NCI-H2081 treated with DMSO at 0.1 percent for 48 hours (cell line): ENCODE data around the gene SCML2.
A peak's percentile ranks its signal among the peaks of the same experiment; 100 is the strongest.
"Not testable (repeated sequence)": the region's sequence is repeated elsewhere in the genome, so short reads cannot be mapped to it uniquely, and the experiment has no call there.

ENCODE experiments used
- DNase-seq: peaks from one replicate; lab custom pipeline; 2025; lab: John Stamatoyannopoulos, UW

The SCML2 gene

DNA sequence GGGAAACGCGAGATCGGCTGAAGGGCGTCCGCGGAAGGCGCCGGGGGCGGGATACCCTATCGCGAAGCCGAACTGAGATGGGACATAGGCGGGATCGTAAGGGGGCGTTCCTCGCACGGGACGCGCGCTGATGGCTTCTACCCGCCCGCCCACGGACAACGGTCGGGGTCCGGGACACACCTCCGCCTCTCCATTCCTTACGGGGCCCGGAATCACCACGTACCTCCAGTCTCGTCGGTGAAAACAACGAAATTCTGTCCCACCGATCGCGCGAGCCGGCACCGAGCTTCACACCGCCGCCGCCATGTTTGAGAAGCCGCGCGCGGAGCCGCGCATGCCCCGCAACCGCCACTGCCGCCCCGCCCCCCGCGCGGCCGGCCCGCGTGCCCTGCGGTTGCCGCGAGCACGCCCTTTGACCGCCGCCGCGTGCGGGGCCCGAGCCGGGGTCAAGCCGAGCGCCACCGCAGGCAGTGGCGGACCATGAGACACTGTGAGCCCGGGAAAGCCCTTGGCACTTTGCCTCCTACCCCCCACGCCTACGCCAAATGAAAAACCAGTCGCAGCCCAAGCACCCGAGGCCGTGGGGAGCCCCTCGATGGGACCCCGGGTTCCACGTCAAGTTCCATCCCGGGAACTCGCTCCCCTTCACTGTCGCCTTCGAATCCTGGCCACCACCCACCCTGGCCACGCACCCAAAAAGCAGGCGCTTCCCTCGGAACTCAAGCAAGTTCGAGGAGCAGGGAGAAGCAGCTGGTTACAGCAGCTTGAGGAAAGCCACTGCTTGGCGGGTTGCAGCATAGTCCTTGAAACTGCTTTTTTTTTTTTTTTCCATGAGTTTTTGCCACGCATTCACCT lies at the start of gene SCML2:
TSS of gene SCML2 (minus strand) at position 320 of the 855 bp plus-strand sequence. CDS start 20,617 bp downstream, outside the sequence.
- no peak for DNase-seq

DNA sequence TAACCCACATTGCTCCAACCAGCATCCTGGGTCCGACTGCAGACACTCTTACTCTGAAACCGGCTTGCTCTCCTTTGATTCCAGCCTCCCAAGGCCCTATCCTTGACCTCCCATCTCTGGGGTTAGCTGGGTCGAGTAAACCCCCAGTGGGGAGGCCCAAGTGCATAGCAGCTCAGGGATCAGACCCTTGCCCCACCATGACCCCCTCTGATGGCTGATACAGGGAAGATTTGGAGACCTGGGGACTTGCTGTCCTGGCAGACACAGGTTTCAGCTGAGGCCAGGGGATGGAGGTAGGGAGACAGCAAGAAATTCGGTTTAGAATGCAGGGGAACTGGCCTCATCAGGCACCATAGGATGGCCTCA lies 47.3 kb upstream of the SCML2 start:
- no peak for DNase-seq

DNA sequence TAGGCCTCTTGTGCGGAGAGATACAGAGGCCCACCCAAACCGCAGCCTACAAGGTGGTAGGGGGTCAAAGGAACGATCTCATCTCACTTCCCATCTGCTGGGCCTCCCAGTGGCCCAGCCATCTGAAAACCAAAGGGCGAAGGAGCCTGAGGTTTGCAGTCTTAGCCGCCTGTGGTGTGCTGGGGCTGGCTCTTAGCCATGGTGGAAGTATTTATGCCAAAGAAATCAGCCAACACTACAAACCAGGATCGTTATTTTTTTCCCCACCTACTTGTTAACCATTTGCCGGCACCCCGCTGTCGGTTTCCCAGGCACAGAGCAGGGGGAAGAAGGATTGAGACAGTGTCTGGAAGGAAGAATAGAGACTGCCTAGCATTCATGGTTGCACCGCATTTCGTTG lies 40.0 kb upstream of the SCML2 start:
- DNase-seq: no peak

DNA sequence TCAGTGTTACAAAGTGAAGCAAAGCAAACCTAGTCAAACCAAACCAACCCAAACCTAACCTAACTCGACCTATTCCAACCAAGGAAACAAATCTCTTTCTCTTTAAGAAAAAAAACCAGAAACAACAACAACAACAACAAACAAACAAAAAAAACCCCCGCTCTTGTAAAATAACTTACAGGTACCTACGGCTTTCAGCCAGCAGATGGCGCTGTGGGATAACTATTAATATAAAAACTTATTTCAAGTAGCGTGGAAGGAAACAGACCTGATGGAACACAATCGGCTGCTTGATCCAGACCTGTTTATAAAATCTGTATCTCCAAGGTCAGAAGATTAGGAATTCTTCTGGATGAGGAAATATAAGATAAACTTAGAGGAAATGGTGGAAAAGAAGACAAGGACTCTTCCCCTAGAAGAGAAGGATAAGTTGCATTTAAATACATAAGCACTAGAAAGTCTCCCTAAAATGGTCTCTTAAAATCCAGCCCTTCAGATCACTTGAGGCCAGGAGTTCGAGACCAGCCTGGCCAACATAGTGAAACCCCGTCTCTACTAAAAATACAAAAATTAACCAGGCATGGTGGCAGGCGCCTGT lies 36.6 kb upstream of the SCML2 start:
- peak; percentile 3 for DNase-seq

DNA sequence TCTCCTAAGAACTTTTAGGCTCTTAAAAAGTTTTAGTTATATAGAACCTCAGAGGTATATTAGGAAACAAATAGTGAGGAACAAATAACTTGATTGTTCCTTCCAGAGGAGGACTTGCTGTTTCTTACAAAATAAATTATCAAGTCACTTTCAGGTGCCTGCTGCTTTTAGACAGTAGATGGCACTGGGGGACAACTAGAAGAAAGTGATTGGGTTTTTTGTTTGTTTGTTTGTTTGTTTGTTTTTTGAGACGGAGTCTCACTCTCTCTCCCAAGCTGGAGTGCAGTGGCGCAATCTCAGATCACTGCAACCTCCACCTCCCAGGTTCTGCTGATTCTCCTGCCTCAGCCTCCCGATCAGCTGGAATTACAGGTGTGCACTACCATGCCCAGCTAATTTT lies 35.5 kb upstream of the SCML2 start:
- no peak for DNase-seq

DNA sequence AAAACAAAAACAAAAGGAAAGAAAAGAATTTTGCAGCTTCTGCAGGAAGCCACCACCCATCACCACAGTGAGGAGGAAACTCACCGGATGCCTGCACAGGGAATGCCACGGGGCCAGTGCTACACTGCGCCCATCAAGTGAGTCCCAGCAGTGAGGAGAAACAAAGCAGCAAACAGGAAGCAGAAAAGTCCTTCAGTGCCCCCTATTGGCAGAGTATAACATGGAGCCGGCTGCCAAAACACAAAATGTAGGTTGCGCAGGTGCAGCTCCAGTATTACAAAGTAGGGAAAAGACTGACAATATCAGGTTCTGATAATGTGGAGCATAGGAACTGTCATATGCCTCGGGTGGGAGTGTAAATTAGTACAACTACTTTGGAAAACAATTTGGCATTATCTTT lies 23.3 kb upstream of the SCML2 start:
- no peak for DNase-seq

DNA sequence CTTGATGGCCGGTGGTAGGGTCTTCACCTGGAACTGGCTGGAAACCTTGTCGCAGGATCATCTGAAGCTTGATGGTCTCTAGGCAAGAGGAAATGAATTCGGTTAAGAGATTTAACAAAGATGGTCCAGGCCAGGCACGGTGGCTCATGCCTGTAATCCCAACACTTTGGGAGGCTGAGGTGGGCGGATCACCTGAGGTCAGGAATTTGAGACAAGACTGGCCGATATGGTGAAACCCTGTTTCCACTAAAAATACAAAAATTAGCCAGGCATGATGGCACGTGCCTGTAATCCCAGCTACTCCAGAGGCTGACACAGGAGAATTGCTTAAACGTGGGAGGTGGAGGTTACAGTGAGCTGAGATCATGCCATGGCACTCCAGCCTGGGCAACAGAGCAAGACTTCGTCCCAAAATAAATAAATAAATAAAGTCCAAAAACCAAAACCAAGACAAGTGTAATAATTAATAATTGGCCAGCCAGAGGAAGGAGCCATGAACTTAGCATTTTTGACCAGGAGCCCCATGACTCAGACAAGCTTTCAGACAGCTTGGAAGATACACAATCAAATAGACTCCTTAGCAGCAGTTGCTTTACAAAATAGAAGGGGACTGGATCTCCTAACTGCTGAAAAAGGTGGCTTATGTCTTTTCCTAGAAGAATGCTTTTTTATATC lies 20.8 kb upstream of the SCML2 start:
- DNase-seq: not testable (repeated sequence)

DNA sequence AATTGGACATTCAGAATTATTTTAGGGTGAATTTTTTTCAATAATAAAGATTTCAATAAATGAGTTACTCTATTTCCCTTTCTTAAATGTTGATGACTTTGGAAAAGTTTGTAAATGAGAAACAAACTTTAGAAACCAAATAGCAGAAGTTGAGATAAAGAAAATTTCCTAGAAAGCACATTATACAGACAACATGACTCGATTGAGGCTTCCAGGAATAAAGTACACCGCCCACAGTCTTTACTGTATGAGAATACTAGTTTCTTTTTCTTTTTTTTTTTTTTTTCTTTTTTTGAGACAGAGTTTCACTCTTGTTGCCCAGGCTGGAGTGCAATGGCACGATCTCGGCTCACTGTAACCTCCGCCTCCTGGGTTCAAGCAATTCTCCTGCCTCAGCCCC lies 14.6 kb upstream of the SCML2 start:
- DNase-seq: not testable (repeated sequence)

DNA sequence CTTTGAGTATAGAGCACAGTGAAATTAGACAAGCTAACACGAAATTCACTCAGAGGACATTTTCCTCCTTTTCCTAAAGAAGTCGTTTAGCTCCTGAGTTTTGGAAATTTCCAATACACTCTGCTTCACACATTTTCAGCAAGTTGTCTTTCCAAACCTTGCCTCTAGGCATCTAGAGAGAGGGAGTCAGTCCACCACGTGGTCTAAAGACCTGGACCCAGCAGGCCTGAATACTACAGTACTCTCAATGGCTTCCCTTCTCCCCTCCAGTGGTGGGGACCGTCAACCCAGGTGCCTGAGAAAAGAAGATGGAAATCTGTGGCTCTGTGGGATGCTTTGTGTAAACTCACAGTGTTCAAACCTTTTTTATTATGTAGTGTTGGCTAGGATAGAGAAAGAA lies 13.9 kb upstream of the SCML2 start:
- no peak for DNase-seq

DNA sequence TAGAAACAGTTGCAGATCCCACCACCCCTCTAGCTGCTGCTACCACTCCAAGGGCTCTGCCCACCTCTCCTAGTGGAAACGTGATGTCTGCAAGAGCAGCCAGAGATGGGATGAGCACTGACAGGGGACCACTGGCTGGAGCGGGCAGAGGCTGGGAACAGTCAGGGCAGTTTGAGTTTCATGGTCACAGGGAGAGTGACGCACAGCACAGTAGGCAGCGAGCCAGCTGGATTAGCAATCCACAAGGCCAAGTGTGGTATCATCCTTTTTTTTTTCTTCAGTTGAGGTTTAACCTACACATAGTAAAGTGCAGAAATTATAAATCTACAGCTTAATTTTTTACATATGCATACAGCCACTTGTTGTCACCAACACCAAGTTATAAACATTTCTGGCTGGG lies 6.4 kb upstream of the SCML2 start:
- DNase-seq: no peak

DNA sequence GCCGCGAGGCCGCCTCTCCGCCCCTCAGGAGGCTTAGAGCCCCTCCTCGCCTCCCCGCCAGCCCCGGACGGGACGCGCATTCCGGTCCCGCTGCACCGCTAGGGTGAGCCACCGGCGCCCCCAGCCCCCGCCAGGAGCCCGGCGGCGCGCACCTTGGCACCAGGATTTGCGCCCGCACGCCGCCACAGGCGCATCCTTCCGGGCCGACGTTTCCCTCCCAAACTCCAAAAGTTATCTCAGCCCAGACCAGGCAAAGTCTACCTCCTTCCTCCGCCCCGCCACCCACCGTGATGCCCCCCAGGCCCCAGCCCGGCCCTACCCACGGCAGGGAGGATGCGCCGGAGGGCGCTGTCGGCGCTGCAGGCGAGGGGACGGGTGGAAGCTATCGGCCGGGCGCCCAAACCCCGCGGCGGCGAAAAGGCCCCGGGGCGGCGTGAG lies 538 bp downstream of the SCML2 start:
- no peak for DNase-seq

DNA sequence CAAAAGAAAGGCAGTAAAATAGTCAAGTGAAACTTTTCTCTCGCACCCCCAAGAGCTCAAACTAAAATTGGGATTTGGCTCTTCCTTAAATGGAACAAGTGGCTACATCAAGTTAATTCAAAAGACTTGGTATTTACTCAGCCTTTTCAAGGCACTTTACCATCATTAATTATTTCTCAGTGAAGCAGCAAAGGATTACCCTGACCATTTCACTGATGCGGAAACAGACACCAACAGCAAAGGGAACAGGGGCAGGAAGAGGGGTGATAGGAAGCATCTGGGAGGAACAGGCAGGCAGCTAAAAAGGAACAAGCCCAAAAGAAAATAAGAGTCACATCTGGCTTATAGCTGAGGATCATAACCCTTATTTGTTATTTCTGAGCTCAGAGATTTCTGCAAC lies 2.7 kb downstream of the SCML2 start:
- no peak for DNase-seq

DNA sequence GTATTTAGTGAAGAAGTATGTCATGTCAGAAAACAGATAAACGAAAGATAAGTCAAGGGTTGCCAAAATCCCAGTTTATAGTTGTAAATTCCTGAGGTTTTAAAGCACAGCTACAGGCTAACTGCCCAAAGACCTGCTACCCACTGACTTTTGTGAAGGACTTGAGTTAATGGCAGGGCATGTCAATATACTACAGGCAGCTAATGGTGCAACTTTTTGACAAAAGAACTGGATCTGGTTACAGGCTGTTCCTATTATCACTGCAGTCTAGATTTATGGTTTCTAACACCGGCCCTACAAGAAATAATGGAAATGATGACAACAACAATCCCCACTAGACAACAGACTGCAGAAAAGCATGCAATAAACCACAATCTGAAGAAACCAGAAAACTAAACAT lies 6.4 kb downstream of the SCML2 start:
- peak; percentile 6 for DNase-seq

DNA sequence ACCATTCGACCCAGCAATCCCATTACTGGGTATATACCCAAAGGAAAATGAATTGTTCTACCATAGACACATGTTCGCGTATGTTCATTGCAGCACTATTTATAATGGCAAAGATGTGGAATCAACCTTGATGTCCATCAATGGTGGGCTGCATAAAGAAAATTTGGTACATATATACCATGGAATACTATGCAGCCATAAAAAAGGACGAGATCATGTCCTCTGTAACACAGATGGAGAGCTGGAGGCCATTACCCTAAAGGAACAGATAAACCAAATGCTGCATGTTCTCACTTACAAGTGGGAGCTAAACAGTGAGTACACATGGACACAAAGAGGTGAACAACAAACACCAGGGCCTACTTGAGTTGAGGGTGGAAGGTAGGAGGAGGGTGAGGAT lies 45.1 kb downstream of the SCML2 start:
- no peak for DNase-seq

DNA sequence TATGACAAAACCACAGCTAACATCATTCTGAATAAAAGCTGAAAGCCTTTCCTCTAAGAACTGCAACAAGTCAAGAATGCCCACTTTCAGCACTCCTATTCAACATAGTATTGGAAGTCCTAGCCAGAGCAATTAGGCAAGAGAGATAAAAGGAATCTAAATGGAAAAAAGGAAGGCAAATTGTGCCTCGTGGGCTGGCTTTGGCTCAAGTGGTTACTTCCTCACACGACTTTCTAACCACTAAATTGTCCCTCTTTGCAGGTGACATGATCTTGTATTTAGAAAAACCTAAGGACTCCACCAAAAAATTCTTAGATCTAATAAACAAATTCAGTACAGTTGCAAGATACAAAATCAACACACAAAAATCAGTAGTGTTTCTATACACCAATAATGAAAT lies 57.2 kb downstream of the SCML2 start:
- no peak for DNase-seq

DNA sequence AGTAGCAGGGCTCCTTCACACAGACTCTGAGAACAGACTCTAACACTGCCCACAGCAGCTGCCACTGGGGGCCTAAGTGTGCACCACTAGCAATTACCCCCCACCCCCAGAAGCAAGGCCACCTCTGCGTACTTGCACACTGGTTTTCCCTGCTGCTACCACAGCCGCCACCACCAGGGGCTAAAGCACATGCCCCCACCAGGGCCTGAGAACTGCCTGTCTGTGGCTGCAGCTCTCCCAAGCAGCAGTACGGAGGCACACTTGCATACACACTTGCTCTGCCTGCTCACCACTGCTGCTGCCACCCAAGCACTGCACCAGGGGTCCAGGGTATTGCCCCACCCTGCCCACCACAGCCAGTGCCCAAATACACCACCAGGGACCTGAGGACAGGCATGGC lies 59.6 kb downstream of the SCML2 start:
- no peak for DNase-seq

DNA sequence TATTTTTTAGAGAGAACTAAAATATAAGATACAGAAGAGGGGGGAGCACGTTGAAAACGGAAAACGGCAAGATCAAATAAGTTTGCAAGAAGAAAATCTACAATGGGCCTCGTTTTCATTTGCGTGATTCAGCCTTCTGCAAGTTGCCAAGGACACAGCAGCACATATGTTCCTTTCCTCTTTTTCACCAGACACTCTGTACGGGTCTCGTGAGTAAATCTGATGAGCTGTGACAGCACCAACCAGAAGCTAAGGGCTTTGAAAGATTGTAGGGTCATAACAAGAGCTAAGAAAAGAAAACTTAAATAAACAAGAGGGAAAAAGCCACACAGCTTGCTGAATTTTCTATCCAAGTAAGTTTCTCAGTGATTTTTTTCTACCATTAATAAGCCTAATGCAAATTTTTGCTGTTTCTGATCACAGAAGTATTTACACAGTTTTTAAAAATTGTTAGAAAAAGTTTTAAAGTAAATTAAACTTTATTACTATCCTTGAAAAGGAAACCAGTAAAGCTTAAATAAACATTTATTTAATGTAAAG lies 63.4 kb downstream of the SCML2 start:
- no peak for DNase-seq

DNA sequence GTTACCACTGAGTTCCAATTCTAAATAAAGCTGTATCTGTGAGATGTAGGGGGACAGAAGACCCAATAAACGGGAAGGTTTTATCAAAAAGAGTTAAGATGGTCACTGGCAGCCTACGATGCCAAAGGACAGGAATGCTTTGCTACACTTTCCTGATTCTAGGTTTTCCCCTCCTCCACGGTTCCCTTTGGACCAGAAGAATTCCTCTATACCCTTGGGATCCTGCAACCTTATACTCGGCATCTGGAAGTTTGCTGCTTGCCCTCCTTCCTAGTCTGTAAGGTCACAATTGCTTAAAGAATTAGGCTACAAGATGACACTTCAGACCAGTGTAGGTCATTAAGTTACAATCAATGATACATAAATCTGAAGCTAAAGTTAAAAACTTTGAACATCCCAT lies 64.3 kb downstream of the SCML2 start:
- DNase-seq: no peak

DNA sequence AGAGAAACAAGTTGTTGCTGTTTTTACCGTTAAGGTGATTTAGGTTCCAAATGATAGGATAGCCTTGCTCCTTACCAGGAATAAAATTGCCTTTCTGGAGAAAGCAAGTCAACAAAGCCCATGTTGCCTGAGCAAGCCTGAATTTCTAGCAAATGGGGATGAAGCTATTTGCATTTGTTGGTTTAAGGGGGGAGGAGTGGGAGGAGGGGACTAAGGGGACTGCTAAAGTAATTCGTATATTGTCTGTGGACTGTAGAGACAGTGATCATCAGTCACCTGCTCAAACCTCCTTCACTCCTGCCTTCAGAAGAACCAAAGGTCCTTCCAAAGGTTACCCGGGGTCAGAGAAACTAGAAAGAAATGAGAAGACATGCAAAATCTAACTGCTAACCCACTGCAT lies 65.8 kb downstream of the SCML2 start:
- DNase-seq: no peak

DNA sequence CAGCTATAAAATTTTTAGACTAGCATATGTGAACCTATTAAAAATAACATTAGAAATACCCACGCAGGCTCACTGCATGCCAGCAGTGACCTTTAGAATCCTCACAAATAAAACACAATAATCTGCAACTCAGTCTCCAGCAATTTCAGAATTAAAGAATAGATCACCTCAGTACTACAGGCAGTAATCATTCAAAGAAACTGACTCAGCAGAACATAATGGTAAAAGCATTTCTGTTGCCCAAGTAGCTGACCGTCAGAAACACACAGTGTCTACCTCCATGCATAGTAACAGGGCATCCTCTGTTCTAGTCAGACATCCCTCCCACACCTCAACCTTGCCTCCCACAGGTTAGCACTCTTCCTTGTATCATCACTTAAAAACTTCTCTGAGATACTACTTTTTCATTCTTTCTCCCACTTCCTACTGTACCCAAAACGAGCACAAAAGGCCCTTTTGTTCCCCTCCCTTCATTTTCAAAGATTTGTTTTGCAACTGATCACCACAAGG lies 68.1 kb downstream of the SCML2 start:
- no peak for DNase-seq

DNA sequence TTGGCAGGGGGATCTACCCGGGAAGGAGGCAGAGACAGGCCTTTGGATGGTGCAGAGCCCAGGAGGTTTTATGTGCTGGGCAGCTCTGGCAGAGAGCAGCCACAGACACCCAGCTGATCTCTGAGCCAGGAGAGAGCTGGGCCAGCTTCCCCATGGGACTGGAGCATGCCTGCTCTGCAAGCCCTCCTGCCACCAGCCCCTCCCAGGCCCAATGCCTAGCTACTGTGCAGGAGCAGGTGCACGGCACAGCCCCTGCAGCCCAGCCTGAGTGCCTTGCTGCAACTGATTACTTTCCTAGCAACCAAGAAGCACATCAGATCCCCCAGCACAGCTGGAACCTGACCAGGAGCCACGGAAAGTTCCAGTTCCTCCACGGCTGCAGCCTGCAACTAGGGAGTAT lies 76.0 kb downstream of the SCML2 start:
- DNase-seq: no peak

DNA sequence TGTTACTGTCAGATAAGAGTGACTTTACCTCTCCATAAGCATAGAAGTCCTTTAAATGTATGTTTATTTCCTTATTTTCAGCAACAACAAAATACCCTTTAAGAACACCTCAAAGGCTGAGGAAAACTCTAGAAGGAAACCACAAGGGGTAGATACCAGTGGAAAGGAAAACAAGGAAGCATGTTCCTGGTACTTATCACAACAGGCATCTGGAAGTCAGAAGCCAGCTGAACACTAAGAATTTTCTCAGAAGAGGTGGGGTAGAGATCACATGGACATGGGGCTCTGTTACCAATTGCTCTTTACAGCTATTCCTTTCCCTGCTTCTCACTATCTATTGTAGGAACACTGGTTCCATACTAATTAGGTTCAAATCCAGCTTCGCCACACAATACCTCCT lies 82.3 kb downstream of the SCML2 start:
- no peak for DNase-seq

DNA sequence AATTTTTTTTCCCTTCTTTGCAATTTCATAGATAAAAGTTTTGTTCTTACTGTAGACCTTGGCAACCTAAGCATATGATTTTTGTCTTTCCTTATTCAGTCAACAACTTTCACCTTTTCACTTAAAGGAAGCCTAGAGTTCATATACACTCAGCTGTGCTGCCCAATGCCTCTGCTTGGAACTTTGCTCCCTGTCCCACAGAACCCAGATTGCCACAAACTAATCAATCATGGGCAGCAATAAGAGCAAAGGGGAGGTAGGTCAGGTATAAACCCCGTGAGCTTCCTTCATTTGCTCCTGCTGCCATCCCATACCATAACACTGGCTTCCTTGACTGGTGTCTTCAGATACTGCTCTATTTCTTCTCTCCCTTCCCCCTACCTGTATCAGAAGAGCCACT lies 82.8 kb downstream of the SCML2 start:
- DNase-seq: no peak
